HG02642 (cell line): ENCODE results near the gene AFAP1.
"Not testable (repeated sequence)": the region's sequence is repeated elsewhere in the genome, so short reads cannot be mapped to it uniquely, and the experiment has no call there.

ENCODE experiments used
- ATAC-seq: cut with Tn5 transposase; IDR thresholded peaks from one replicate; pipeline ENCODE4 v1.9.1; 2021; ENCODE audit warnings: mild to moderate bottlenecking; ENCODE audit not compliant: unreplicated experiment, poor library complexity

The AFAP1 gene

GRCh38 chr4:7924163-7924562 lies 15.5 kb downstream of the AFAP1 start:
- no peak for ATAC-seq

- ATAC-seq: no peak
Measured at GRCh38 chr4:7922466-7922865, 17.2 kb downstream of the AFAP1 start.

- ATAC-seq: no peak
Measured at GRCh38 chr4:7918981-7919380, 20.7 kb downstream of the AFAP1 start.

- ATAC-seq: not testable (repeated sequence)
Measured at GRCh38 chr4:7918187-7918586, 21.5 kb downstream of the AFAP1 start.

- ATAC-seq: no peak
Measured at GRCh38 chr4:7917669-7918068, 22.0 kb downstream of the AFAP1 start.

GRCh38 chr4:7915875-7916242 lies 23.8 kb downstream of the AFAP1 start:
- ATAC-seq: no peak

- no peak for ATAC-seq
Measured at GRCh38 chr4:7912826-7913225, 26.8 kb downstream of the AFAP1 start.

GRCh38 chr4:7910952-7911578 lies 28.6 kb downstream of the AFAP1 start:
- ATAC-seq: no peak

- no peak for ATAC-seq
Measured at GRCh38 chr4:7910263-7910896, 29.3 kb downstream of the AFAP1 start.

- ATAC-seq: no peak
Measured at GRCh38 chr4:7909463-7910262, 30.0 kb downstream of the AFAP1 start.

- ATAC-seq: no peak
Measured at GRCh38 chr4:7908668-7909067, 31.0 kb downstream of the AFAP1 start.

- ATAC-seq: no peak
Measured at GRCh38 chr4:7907142-7907541, 32.5 kb downstream of the AFAP1 start.

GRCh38 chr4:7906171-7906701 lies 33.4 kb downstream of the AFAP1 start:
- no peak for ATAC-seq

GRCh38 chr4:7904952-7905915 lies 34.4 kb downstream of the AFAP1 start:
- no peak for ATAC-seq

GRCh38 chr4:7903791-7904516 lies 35.7 kb downstream of the AFAP1 start:
- ATAC-seq: no peak

GRCh38 chr4:7902826-7903225 lies 36.8 kb downstream of the AFAP1 start:
- no peak for ATAC-seq

- no peak for ATAC-seq
Measured at GRCh38 chr4:7902101-7902553, 37.5 kb downstream of the AFAP1 start.

- ATAC-seq: no peak
Measured at GRCh38 chr4:7901311-7901885, 38.3 kb downstream of the AFAP1 start.

GRCh38 chr4:7900334-7900909 lies 39.2 kb downstream of the AFAP1 start:
- no peak for ATAC-seq
